ENCODE results near the gene FAM221B.

Gene FAM221B

DNA sequence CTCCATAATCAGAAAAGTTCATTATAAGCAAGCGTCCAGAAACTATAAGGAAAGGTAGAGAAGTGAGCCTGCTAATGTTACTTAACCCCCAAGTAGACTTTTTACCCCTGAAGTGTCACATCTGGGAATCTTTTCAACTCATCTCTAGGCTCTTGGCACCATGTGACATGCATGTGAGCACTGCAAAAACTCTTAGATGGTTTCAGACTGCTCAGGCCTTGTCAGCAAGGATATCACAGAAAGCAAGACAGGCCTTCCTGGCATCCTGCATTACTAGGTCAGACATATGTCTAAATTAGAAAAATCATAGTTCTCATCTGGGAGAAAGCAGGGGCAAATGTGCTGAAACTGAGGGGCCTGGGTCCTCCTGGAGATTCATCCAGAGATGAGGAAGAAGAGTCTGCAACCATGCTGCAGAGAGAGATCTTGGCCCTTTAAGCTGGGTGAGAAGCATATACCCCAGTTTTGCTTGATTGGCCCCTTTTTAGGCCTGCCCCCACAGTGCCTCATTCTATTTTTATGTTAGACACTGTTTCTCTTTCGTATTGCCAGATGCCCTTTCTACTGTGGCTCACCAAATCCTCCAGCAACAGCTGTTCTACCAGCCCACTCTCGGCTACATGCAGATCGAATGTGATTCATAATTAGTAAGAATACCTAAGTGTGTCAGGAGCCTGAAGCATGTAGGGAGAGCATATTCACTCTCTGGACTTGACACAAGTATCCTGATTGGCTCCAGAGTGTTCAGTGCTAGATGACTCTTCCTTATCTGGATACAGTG, 19.4 kb upstream of the FAM221B start:
- DNase-seq (ENCODE audit: low read depth in 1 of 2, low spot score in 1 of 2) = no peak

DNA sequence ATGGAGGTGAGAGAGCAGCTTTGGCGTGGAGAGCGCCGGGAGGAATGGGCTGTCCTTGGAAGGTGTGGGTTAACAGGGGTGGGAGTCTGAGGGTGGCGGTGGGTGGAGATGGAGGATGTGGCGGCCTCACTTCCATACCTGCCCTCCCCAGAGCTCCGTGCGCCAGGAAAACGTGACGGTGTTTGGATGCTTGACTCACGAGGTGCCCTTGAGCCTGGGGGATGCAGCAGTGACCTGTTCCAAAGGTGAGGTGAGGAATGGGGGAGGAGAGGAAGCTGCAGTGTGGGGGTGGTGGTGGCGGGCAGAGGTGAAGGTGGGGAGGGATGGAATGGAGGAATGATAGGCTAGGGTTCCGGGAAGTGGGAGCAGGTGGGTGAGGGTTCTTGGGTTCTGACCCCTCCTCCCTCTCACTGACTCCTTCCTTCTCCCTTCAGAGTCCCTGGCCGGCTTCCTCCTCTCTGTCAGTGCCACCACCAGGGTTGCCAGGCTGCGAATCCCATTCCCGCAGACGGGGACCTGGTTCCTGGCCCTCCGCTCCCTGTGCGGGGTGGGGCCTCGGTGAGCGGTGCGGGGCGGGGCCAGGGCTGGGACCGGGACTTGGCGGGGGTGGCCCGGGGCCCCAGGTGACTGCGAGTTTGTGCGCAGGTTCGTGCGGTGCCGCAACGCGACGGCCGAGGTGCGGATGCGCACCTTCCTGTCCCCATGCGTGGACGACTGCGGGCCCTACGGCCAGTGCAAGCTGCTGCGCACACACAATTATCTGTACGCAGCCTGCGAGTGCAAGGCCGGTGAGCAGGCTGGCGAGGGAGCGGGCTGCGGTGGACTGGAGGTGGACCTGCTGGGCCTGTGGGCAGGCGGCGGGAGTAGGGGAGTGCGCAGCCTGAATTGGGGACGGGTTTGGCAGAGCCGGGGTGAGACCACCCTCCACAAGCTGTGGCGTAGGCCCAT, 17.6 kb upstream of the FAM221B start:
- DNase-seq (ENCODE audit: low read depth in 1 of 2, low spot score in 1 of 2) = no peak

DNA sequence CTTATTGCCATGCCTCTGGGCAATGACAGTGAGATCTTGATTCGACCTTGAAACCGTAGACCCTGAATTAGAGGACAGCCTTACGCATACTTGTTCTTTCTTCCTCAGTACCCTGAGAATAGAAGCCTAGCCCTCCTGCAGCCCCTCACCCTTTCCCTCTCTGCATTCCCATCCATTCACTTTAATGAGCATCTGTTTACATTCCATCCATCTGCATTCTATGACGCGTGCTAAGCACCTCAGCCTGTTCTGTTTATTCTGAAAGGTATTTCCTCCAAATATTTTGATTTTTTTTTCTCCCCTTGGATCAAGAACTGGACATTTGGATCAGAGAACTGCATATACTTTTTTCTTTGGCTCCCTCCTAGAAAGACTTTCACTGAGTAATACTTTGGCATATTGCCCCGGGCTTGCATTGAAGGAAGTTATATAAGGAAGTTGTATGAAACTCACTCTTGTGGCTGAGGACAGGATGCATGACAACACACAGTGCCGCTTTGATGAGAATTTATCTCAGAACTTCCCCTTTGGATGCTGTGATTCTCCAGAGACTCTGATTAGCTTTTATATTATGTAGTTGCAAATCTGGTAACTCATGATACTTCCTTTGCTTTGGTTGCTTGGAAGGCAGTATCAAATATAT, 16.2 kb upstream of the FAM221B start:
- no peak for DNase-seq (ENCODE audit: low read depth in 1 of 2, low spot score in 1 of 2)

DNA sequence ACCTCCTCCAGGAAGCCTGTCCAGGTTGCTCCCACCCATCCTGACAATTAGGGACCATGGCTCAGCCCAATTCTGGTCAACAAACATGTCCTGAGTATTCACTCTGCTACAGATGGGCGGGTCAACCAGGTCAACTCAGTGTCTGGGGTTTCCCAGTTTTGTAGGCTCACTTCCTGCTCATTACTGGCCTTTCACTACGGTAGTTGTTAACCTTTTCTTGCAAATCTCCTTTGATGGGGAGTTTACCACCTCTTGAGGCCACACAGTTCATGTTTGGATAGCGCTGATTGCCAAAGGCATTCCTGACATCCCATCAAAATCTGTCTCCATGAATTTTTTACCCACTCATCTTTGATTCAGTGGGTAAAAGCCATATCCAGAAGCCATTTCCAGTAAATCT, 14.3 kb upstream of the FAM221B start:
- DNase-seq (ENCODE audit: low read depth in 1 of 2, low spot score in 1 of 2) = no peak

DNA sequence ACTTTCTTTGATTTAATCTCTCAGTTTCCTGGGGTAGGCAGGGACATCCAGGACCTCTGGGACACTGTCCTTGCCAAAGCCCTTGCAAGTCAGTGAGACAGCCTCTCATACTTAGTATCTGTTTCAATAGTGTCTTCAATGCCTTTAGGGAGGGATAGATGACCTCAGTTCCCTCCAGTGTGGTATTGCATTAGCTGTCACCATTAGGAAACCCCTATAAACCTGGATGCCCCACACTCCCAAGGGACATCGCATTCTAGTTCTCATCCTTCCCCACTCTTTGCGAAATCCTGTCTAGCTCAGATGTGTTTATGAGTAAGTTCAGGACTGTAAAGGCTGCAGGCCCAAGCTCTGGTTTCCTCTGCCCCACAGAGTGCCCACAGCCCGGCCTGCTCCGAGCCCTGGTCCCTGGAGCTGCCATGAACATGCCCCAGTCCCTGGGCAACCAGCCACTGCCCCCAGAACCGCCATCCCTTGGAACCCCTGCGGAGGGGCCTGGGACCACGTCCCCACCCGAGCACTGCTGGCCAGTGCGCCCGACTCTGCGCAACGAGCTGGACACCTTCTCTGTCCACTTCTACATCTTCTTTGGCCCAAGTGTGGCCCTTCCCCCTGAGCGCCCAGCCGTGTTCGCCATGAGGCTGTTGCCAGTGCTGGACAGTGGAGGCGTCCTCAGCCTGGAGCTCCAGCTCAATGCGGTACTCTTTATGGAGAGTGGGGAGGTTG, 13.7 kb upstream of the FAM221B start:
- DNase-seq (ENCODE audit: low read depth in 1 of 2, low spot score in 1 of 2) = no peak

DNA sequence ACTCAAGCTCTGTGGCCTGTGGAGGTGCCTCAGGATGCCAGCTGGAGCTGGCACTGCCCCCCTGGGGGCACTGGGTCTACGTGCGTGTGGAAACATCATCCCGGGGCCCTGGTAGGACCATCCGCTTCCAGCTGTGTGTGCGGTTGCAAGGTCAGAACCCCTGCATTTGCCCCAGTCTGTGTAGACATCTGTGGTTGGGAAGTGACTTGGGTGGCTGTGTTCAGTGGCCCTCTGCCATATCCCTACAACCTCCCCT, 13.0 kb upstream of the FAM221B start:
- no peak for DNase-seq (ENCODE audit: low read depth in 1 of 2, low spot score in 1 of 2)

DNA sequence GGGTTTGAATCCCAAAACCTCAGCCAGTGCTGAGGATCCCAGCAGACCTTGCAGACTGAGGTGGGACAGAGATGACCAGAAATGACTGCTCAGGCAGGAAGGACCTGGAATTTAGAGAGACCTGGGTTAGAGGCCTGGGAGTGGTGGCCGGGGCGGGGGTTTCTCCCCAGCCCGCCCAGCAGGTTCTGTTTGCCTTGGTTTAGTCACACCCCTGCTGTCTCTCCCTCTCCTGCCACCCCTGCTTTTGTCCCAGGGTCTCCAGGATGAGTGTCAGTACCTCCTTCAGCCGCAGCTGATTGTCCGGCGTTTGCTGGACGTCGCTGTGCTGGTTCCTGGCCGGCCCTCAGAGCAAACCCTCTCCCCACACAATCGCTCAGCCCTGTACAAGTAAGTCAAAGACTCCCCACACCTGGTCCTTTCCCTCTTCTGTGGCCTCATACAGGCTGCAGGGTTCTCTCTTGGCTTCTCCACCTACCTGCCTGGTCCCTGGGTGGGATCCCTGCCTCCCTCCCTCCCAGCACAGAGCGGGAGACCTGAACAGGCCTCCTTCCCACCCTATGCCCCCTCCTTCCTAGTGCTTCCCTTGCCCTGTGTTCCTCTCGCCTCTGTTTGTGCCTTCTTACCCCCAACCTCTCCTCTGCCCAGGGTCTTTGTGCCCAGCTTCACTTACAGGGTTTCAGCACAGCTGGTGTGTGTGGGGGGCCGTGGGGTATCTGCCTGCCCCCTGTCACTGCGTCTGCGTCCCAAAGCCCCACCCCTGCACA, 12.5 kb upstream of the FAM221B start:
- no peak for DNase-seq (ENCODE audit: low read depth in 1 of 2, low spot score in 1 of 2)

DNA sequence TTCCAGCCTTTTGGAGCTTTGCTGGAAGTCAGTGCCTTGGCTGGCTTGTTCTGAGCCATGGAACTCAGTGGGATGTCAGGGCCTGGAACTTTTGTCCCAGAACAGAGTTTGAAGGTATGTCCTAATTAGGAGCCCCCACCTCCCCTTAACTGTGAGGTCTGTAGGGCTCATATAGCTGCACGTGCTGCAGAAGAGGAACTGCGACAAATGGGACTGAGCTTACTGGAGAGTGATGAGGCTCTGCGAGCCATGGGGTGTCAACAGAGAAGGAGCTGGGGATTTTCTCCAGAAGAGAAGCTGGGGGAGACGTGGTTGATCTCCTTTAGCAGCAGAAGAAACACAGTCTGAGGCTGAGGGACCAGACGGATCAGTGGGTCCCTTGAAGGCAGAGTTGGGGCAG, 11.4 kb upstream of the FAM221B start:
- no peak for DNase-seq (ENCODE audit: low read depth in 1 of 2, low spot score in 1 of 2)

DNA sequence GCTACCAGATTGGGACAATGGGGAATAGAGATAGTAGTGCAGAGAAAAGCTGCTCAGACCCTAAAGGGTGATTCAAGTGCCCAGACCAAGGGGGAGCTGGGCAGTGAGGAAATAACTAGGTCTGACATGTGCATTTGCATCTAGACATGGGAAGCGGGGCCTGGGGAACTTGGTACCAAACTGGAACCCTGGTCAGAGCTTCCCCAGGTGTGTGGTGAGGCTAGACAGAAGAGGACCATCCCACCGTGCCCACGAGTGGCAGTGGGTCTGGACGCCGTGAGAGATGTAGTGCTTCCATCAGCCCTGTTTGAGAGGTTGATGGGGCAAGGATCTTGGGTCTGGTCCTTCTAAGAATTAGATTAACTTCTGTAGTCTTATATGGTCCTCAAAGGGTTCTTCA, 8.1 kb upstream of the FAM221B start:
- DNase-seq (ENCODE audit: low read depth in 1 of 2, low spot score in 1 of 2) = no peak

DNA sequence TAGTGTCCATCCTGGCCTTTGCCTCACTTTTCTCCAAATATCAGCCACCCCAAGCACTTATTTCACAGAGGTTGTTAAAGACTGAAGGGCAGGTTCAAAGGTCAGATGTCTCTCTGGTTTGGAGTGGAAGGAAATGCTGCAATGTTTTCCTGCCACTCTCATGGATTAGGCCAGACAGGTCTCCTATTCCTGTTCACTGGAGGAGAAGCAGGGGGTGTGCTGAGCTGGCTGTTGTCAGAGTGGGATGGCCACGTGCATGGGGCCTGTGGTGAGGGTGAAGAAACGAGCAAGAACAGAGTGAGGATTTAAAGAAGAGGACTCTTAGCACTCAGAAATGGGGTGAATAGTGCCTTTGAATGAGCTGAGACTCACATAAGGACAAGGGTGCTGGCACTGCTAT, 7.2 kb upstream of the FAM221B start:
- no peak for DNase-seq (ENCODE audit: low read depth in 1 of 2, low spot score in 1 of 2)

DNA sequence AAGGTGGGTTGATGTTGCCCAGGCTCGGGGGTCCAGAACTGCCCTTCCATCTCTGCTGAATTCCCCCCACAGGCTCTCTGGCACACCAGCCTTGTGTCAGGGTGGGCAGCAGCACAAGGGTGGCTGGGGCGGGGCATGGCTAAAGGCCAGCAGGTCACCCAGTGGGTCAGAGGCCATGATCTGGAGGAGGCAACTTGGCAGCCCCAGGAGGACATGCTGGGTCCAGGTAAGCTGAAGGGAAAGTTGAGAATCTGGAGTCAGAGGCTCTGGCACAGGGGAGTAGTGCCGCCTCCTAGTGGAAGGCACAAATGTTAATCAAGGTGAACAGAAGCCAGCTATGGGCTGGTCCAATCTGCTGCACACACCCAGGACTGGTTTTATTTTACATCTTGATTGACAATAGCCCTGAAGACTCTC, 6.7 kb upstream of the FAM221B start:
- no peak for DNase-seq (ENCODE audit: low read depth in 1 of 2, low spot score in 1 of 2)

DNA sequence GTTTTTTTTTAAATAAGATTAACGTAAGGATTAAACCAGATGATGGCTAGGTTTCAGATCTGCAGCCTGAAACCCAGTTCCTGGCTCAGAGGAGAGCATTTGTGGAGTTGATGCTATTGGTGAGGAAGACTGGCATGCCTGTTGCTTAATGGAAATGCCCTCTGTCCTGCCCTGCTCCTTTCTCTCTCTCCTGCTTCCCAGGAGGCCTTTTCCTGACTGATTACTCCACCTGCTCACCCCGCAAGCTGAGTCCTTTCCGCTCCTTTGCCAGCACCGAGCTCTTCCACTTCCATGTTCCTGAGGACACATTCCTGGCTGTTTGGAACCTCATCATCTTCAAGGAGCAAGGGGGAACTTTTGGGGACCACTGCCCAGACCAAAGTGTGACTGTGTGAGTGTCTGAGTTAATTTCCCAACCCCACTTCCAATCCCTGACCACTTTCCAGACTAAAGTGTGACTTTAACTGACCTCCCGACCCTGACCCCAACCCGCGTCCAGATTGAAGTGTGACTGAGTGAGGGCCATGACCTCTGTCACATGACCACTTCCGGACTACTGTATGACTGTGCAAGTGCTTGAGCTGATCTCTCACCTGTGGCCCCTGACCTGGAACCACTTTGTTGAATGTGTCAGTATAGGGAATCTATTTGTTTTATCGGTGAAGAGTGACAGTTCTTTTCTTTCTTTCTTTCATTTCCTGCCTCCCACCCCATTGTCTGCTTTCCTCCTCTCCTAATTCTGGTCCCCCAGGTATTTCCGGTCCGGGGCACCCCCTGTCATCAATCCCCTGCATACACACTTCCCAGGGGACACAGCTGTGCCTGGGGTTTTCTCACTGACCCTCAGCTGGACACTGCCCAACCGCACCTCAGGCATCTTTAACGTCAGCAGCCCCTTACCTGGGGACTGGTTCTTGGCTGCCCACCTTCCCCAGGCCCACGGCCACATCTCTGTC, 6.0 kb upstream of the FAM221B start:
- no peak for DNase-seq (ENCODE audit: low read depth in 1 of 2, low spot score in 1 of 2)

DNA sequence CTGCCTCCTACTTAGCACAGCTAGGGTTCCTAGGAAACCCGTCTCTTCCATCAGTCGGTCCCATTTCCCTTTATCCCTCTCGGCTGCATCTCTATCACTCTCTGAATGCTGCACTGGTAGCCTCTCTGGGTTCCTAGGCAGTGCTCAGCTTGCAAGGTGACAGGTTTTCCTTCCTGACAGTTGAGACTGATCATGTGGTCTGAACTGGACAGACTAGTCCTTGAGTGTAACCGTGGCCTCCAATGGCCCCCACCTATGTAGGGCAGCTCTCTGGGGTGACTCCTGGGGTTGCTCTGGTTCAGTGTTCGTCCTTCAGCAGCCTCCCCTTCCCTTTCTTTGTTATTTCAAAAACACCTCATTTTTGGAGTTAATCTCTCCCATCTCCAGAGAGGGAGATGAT, 4.3 kb upstream of the FAM221B start:
- DNase-seq (ENCODE audit: low read depth in 1 of 2, low spot score in 1 of 2) = no peak

DNA sequence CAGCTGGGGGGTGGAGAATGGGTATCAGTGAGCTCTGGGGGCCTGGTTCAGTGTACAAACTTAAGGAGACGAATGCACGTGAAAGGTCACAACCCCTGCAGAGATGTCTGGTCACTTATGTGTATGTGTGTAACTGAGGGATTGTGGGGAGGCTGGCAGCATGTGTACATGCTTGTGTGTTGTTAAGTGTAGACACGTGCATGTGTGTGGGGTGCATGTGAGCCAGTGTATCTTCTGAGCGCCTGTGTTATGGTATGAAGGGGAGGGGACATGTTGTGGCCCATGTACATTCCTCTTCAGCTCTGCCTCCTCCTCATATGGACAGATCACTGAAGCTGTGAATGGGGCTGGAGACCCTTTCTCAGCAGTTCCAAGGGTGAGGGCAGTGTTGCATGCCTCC, 2.5 kb upstream of the FAM221B start:
- no peak for DNase-seq (ENCODE audit: low read depth in 1 of 2, low spot score in 1 of 2)

DNA sequence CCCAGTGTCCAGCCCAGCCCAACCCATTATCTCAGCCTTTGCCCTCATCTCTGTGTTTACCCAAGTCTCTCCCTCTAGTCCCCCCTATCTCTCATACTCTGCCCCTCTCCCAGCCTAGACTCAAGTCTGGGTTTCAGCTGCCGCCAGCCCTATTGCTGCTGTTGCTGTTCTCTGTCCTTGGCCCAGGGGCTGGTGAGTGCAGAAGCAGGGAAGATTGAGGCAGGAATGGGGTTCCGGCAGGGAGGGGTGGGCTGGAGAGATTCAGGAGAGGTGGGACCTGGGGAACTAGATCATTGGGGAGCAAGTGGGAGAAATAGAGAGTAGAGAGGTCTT, 1.2 kb upstream of the FAM221B start:
- no peak for DNase-seq (ENCODE audit: low read depth in 1 of 2, low spot score in 1 of 2)

DNA sequence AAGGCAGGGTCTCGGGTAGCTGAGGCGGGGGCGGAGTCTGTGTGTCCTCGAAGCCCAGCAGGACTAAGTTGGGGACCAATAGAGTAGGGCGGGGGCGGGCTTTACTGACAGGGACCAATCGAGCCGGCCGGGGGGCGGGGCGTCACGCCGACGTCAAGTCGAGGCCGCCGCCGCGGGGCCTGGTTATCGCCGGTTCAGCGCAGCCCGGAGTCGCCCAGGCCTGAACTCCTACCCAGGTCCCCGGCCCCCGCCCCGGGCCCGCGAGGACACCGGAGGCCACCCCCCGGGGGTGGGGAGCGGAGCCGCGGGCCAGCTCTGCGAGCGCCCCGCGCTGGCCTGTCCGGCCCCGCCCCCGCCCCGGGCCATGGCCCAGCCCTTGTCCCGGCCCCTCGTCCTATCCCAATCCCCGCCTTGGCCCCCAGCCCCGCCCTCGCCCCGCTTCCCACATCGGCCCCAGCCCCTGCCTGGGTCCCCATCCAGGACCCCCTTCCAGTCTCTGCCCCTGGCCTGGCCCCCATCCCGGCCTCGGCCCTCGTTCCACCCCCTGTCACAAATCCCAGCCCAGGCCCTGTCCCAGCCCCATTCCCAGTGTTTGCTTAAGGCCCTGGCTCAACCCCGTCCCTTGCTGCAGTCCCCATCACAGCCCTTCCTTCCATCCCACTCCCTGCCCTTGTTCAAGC, 692 bp upstream of the FAM221B start, which contains the start of gene TMEM8B:
TMEM8B (plus strand) TSS at position 145 of the 680 bp plus-strand sequence; CDS start at position 365, 220 bp downstream.
- DNase-seq (ENCODE audit: low read depth in 1 of 2, low spot score in 1 of 2) = peak; percentile 83 to 91

DNA sequence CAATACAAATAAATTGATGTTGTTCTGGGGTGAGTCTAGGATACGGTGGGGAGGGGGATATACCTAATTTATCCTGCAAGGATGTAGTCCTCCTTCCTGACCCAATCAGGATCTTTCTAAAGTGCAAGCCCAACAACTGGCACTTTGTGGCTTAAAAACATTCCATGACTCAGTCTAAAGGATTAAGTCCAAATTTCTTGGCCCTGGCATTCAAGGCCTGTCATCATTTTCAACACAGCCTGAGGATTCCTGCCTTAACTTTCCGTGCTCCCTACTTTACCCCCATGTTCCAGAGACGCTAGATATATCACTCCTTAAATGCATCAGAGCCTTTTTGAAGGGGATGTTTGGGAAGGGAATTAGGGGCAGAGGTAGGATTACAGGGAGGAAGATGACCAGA, 1.0 kb downstream of the FAM221B start:
- DNase-seq (ENCODE audit: low read depth in 1 of 2, low spot score in 1 of 2) = no peak

DNA sequence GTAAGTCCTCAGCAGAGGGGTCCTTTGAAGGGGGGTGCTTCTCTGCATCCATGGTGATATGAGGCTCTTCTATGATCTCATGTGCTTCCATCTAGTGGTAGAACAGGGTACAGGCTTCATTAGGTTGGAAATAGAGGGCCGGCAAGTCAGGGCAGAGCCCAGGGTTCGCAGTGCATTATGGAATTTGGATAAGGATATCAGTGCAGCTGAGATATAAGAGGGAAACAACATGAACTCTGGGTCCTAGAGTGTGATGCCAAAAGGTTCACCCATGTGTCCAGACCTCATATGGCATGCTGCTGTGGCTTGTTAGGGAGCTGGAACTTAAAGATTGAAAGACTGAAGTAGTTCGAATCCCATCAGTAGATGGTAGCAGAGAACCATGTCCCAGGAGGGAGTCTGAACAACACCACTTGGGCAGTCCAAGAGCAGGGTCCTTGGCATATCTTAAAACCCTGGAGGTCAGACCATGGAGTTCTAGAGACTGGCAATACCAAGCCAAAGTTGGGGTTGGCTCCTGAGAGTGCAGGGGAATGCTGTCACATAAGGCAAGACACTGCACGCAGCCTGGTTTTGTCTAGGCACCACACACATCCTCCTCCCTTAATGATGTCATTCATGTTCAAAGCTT, 2.3 kb downstream of the FAM221B start:
- DNase-seq (ENCODE audit: low read depth in 1 of 2, low spot score in 1 of 2) = no peak

DNA sequence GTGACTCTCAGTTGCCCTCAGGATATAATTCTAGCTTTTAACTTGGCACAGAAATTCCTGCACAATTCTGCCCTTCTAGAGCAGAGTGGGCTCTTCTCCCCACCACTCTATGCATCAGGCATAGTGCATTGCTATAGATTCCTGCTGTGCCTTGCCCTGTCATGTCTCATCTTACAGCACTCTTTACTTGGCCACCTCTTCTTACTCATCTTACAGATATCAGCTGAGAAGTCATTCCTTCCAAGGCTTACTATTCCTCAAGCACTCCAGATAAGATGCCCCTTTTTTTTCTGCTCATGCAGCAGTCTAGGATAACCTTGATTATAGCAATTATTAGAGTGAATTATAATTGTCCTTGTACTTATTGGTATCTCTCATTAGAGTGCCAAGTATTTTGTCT, 5.6 kb downstream of the FAM221B start:
- no peak for DNase-seq (ENCODE audit: low read depth in 1 of 2, low spot score in 1 of 2)
